Suprapubic skin (tissue), 4 donors: ENCODE measurements around the gene MOB1A.

Source experiments
- EP300 ChIP-seq: sonication (generic); formaldehyde crosslinking; IDR thresholded peaks from one replicate; pipeline ENCODE4 v1.6.1; 2017; ENCODE audit warnings: antibody characterized with exemption
- POLR2A ChIP-seq, 2 donors: fragments of 450-650 bp; IDR thresholded peaks; one replicate each; pipeline ENCODE4 v1.6.1; 2017; ENCODE audit warnings: antibody characterized with exemption in 2 of 2, mild to moderate bottlenecking in 2 of 2, moderate library complexity in 2 of 2
- POLR2AphosphoS5 ChIP-seq, 3 donors: sonication (generic); formaldehyde crosslinking; IDR thresholded peaks; one replicate each; pipeline ENCODE4 v1.6.1; 2017; ENCODE audit warnings: antibody characterized with exemption in 3 of 3
- TF ChIP-seq, protein P1 (sequence below), 2 donors: fragments of 200-600 bp in 1 of 2; fragments of 450-650 bp in 1 of 2; sonication (generic) in 1 of 2; IDR thresholded peaks; one replicate each; pipeline ENCODE4 v1.5.1; 2016 to 2019; ENCODE audit warnings: antibody characterized with exemption in 2 of 2, mild to moderate bottlenecking in 1 of 2, moderate library complexity in 1 of 2

DNA sequence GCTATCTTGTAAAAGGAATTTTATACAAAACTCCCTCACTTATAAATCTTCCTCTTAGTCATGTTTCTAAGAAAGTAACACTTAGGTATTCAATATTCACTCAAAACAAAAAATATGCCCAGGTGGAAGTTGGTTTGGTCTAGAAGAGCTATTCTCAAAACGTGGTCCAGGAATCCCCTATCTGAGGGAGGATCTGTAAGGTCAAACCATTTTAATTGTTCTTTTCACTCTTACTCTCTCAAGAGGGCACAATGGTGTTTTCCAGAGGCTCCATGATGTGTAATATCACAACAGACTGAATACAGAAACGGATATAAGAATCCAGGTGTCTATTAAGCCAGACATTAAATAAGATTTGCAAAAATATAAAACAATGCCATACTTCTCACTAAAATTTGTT lies 9.9 kb downstream of the MOB1A start:
- TF ChIP-seq, protein P1, sequence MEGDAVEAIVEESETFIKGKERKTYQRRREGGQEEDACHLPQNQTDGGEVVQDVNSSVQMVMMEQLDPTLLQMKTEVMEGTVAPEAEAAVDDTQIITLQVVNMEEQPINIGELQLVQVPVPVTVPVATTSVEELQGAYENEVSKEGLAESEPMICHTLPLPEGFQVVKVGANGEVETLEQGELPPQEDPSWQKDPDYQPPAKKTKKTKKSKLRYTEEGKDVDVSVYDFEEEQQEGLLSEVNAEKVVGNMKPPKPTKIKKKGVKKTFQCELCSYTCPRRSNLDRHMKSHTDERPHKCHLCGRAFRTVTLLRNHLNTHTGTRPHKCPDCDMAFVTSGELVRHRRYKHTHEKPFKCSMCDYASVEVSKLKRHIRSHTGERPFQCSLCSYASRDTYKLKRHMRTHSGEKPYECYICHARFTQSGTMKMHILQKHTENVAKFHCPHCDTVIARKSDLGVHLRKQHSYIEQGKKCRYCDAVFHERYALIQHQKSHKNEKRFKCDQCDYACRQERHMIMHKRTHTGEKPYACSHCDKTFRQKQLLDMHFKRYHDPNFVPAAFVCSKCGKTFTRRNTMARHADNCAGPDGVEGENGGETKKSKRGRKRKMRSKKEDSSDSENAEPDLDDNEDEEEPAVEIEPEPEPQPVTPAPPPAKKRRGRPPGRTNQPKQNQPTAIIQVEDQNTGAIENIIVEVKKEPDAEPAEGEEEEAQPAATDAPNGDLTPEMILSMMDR (IDR thresholded peaks at IDR 0.05), result no peak
- no peak for TF ChIP-seq POLR2AphosphoS5 (IDR thresholded peaks at IDR 0.05)
- TF ChIP-seq POLR2A (IDR thresholded peaks at IDR 0.05), result no peak
- no peak for TF ChIP-seq EP300
